ENCODE data around the gene AGGF1.

- TF ChIP-seq ATF2 (CRISPR knock-in tag; IDR thresholded peaks at IDR 0.05; ENCODE audit: borderline replicate concordance, low read depth), result no peak
- no peak for TF ChIP-seq ZBTB43 (CRISPR knock-in tag; IDR thresholded peaks at IDR 0.05)
- no peak for TF ChIP-seq USF1 (CRISPR knock-in tag; IDR thresholded peaks at IDR 0.05)
- no peak for TF ChIP-seq SOX15 (CRISPR knock-in tag; IDR thresholded peaks at IDR 0.05)
- no peak for TF ChIP-seq CTCF (IDR thresholded peaks at IDR 0.05)
- no peak for TF ChIP-seq E2F1 (CRISPR knock-in tag; IDR thresholded peaks at IDR 0.05)
- TF ChIP-seq ATF3 (CRISPR knock-in tag; conservative IDR thresholded peaks at IDR 0.05), result no peak; the same call in 1 of the 2 replicates
- TF ChIP-seq ZNF416 (CRISPR knock-in tag; IDR thresholded peaks at IDR 0.05), result no peak
- no peak for TF ChIP-seq ZNF232 (CRISPR knock-in tag; IDR thresholded peaks at IDR 0.05)
- TF ChIP-seq JUN (CRISPR knock-in tag; IDR thresholded peaks at IDR 0.05), result no peak
These were observed 57.5 kb downstream of the AGGF1 start for GRCh38 chr5:77087484-77088261.
